Breast epithelium (tissue), 3 donors: ENCODE data around the gene SLC16A8.

ENCODE experiments used
- CTCF ChIP-seq, 3 donors: fragments of 450-650 bp; IDR thresholded peaks; one replicate each; pipeline ENCODE4 v1.5.1; 2016 to 2017; ENCODE audit warnings: antibody characterized with exemption in 3 of 3, mild to moderate bottlenecking in 3 of 3, moderate library complexity in 3 of 3
- POLR2A ChIP-seq: fragments of 450-650 bp; IDR thresholded peaks from one replicate; pipeline ENCODE4 v1.6.1; 2016; ENCODE audit warnings: antibody characterized with exemption, mild to moderate bottlenecking, moderate library complexity

- no peak for TF ChIP-seq CTCF (IDR thresholded peaks at IDR 0.05)
- no peak for TF ChIP-seq POLR2A
Measured at GRCh38 chr22:38089474-38089851, 5.5 kb upstream of the SLC16A8 start.
